Peyer's patch (tissue), 4 donors: ENCODE measurements around the gene SLC35B3.

ENCODE experiments used
- POLR2A ChIP-seq, 2 donors: fragments of 450-650 bp; IDR thresholded peaks; one replicate each; pipeline ENCODE4 v1.5.1; 2017; ENCODE audit warnings: antibody characterized with exemption in 2 of 2, mild to moderate bottlenecking in 2 of 2, moderate library complexity in 2 of 2
- TF ChIP-seq, protein P1 (sequence below), 6 experiments: fragments of 450-650 bp in 4 of 6; fragments of 200-600 bp in 2 of 6; sonication (generic) in 1 of 6; IDR thresholded peaks; one replicate each; pipeline ENCODE4 v1.5.1; 2017 to 2019; ENCODE audit warnings: antibody characterized with exemption in 6 of 6, mild to moderate bottlenecking in 3 of 6, moderate library complexity in 1 of 6

GRCh38 chr6:8420031-8420588 is 15.2 kb downstream of the SLC35B3 start:
- TF ChIP-seq, protein P1, sequence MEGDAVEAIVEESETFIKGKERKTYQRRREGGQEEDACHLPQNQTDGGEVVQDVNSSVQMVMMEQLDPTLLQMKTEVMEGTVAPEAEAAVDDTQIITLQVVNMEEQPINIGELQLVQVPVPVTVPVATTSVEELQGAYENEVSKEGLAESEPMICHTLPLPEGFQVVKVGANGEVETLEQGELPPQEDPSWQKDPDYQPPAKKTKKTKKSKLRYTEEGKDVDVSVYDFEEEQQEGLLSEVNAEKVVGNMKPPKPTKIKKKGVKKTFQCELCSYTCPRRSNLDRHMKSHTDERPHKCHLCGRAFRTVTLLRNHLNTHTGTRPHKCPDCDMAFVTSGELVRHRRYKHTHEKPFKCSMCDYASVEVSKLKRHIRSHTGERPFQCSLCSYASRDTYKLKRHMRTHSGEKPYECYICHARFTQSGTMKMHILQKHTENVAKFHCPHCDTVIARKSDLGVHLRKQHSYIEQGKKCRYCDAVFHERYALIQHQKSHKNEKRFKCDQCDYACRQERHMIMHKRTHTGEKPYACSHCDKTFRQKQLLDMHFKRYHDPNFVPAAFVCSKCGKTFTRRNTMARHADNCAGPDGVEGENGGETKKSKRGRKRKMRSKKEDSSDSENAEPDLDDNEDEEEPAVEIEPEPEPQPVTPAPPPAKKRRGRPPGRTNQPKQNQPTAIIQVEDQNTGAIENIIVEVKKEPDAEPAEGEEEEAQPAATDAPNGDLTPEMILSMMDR (IDR thresholded peaks at IDR 0.05), result no peak
- no peak for TF ChIP-seq POLR2A (IDR thresholded peaks at IDR 0.05)
